Occipital lobe (tissue), 3 donors: ENCODE results near the gene LDB1. TPM values are rescaled to one million over a fixed set of nuclear protein-coding genes. Genes with fewer than 3 reads are reported as not detected.
A peak's percentile ranks its signal among the peaks of the same experiment; 100 is the strongest.

ENCODE experiments used
- DNase-seq: peaks from one replicate; lab custom pipeline; 2025; lab: John Stamatoyannopoulos, UW
- small RNA-seq: library from RNA; depleted of rRNA; stranded (forward); fragments of <200 nt; gene quantifications from one replicate; pipeline ENCODE3, GENCODE V24; 2014
- total RNA-seq: library from RNA; depleted of rRNA; stranded (reverse); fragments of >200 nt; gene quantifications from one replicate; pipeline ENCODE4 v1.2.3, GENCODE V29; 2014

The LDB1 gene
- total RNA-seq, 1 donor from 2014 or later = 70.8 TPM

- peak; percentile 78 for DNase-seq
Measured at GRCh38 chr10:102064868-102065560, 55.2 kb downstream of the LDB1 start, which contains the start of gene HPS6. HPS6 (plus strand) TSS chr10:102065349; CDS start chr10:102065475, 126 bp downstream.

DNA sequence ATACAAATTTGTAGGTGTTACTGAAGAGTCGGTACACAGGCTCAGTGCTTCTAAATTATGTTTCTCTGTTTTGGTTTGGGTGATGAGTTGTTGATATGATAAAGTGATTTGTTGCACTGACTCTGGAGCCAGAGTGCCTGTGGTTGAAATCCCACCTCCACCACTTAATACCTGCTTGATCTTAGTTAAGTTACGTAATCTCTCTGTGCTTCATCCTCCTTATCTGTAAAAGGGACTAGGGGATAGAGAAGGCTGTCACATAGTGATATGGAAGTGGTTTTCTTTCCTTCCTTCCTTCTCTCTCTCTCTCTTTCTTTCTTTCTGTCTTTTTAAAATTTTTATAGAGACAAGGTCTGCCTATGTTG, 55.7 kb downstream of the LDB1 start:
- no peak for DNase-seq

- DNase-seq = no peak
Measured at GRCh38 chr10:102059987-102060386, 60.2 kb downstream of the LDB1 start.

Small RNAs within 50 kb of the gene (small RNA-seq; reads per million reads assigned to genes)
- gene AL500527.1 (not detected), gene AL500527.2 (not detected)

Other genes starting within 250 kb of the LDB1 start
- gene ARMH3, start 64.2 kb downstream of the LDB1 start, total RNA-seq = 25.1 TPM
- 17.5 TPM for gene HPS6, start 55.0 kb downstream of the LDB1 start, total RNA-seq
- 8.4 TPM for gene PPRC1, start 12.7 kb upstream of the LDB1 start, total RNA-seq
- gene NOLC1, start 32.0 kb upstream of the LDB1 start, total RNA-seq = 32.4 TPM
- gene ELOVL3, start 105.9 kb upstream of the LDB1 start, total RNA-seq = 0.16 TPM
- gene PITX3, start 121.1 kb upstream of the LDB1 start, total RNA-seq = not detected
- gene GBF1, start 125.2 kb upstream of the LDB1 start, total RNA-seq = 16.5 TPM